ENCODE data around the gene BAX.

BAX gene

GRCh38 chr19:48961673-48962028 is 7.0 kb downstream of the BAX start:
- in situ Hi-C loops (cut with HindIII; ENCODE audit: low sequenced_read_pairs) = no loop called here
- no peak for TF ChIP-seq CTCF (IDR thresholded peaks at IDR 0.05; ENCODE audit: low read depth, low read length, missing control alignments)
- DNase-seq (ENCODE audit: low read depth) = no peak
- no peak overlapping the region for H3K4me3 ChIP-seq (ENCODE audit: low read depth, low read length)

DNA sequence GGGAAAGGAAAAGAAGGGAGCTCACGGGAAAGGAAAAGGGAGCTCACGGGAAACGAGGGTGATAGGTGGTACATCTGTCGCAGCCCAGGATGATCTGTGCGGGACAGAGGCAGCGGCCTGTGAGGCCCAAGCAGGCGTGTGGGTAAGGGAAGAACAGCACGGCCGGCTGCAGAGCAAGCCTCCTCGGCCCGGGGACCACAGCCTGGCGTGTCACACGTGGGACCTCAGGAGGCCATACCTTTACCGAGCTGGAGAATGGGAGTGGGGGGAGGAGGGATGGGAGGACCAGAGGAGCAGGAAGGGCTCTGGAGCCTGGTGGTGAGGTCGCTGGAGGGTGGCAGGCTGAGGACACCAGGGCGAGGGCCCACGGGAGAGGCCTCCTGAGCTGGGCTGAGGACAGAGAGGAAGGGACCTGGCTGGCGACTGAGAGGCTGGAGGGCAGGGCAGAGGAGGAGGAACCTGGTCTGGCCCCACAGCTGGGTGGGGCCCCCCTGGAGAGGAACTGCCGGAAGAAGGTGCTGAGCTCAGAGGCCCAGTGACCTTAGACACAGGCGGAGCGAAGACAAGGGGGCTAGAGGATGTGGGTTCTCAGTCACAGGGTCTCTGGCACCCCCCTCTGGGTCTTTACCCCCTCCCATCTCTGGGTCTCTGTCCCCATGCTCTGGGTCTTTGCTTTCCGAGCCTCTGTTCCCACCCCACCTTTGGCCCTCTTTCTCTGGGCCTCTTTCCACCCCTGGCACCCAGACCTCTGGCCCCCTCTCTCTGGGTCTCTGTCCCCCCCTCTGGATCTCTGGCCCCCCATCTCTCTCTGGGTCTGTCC is 7.6 kb downstream of the BAX start:
- H3K4me3 ChIP-seq (ENCODE audit: low read depth, low read length) = no peak overlapping the region
- no peak for DNase-seq (ENCODE audit: low read depth)
- no peak for TF ChIP-seq CTCF (IDR thresholded peaks at IDR 0.05; ENCODE audit: low read depth, low read length, missing control alignments)
- in situ Hi-C loops (cut with HindIII; ENCODE audit: low sequenced_read_pairs) = no loop called here

GRCh38 chr19:48962849-48963165 is 8.1 kb downstream of the BAX start:
- in situ Hi-C loops (cut with HindIII; ENCODE audit: low sequenced_read_pairs) = no loop called here
- no peak for TF ChIP-seq CTCF (IDR thresholded peaks at IDR 0.05; ENCODE audit: low read depth, low read length, missing control alignments)
- H3K4me3 ChIP-seq (ENCODE audit: low read depth, low read length) = no peak overlapping the region
- no peak for DNase-seq (ENCODE audit: low read depth)

DNA sequence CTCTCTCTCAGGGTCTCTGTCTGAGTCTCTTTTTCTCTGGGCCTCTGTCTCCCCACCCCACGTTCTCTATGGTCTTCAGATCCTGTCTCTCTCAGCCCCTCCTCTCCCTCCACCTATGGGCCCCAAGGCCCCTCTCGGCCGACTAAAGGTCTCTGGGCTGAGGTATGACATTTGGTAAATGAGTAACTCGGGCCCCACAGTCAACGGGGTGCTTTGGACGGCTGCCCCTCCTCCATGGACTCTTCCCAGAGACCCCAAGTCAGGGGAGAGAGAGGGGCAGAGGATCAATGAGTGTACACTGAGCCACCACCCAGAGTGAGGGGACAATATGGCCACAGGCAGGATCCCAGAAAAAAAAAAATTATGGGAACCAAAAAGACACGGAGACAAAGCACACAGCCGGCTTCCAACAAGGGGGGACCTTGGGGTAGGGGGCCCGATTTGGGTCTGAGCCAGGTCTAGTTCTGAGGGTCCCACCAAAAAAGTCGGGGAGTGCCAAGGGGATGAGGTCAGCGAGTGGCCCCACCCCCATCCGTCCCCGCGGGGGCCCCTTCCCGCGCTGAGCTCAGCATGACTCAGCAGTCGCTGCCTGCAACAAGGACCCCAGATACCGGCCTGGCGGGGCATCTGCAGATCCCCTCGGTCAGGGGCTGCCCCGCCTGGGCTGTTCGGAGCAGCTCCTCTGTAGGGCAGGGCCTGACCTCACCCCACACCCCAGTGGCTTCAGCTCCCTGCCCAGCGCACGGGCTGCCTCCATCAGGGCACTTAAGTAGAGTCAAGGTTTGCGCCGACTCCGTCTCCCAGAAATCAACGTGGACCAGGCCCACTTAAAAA is 8.9 kb downstream of the BAX start:
- H3K4me3 ChIP-seq (ENCODE audit: low read depth, low read length) = no peak overlapping the region
- in situ Hi-C loops (cut with HindIII; ENCODE audit: low sequenced_read_pairs) = no loop called here
- no peak for TF ChIP-seq CTCF (IDR thresholded peaks at IDR 0.05; ENCODE audit: low read depth, low read length, missing control alignments)
- no peak for DNase-seq (ENCODE audit: low read depth)

DNA sequence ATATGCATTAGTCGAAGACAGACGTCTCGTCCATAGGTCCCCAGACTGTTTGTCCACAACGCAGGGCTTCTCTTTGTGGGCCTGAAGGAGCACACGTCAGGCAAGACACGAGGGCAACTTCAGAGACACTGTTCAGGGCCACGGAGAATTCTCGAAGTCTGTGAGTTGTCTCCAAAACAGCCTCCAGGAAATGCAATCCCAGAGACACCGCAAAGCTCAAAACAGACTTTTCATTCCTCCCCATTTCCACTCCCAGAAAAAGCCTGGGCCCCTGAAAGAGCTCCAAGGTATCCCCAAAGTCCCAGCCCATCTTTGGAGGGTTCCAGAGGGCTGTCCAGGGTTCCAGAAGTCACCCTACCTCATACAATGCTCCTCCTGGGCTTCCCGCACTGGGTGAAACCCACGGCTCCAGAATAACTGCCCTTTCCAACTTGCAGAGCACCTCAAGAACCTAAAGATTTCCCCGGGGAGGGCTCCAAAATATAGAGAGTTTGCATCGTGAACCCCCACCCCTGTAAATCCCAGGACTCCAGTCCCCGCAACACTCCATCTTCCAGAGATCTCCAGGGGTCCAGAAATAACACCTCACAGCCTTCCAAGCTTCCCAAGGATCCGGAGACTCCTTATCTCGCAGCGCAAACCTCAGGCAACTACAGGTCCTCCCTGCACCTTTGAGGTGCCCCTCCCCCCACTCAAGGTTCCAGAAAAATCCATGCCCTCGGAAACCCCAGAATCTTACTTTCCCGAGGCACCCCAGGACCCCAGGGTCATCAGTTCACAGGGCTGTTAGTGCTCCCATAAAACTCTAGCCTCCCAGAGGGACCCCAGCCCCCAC is 9.7 kb downstream of the BAX start:
- TF ChIP-seq CTCF (IDR thresholded peaks at IDR 0.05; ENCODE audit: low read depth, low read length, missing control alignments) = no peak
- in situ Hi-C loops (cut with HindIII; ENCODE audit: low sequenced_read_pairs) = no loop called here
- no peak for DNase-seq (ENCODE audit: low read depth)
- no peak overlapping the region for H3K4me3 ChIP-seq (ENCODE audit: low read depth, low read length)

DNA sequence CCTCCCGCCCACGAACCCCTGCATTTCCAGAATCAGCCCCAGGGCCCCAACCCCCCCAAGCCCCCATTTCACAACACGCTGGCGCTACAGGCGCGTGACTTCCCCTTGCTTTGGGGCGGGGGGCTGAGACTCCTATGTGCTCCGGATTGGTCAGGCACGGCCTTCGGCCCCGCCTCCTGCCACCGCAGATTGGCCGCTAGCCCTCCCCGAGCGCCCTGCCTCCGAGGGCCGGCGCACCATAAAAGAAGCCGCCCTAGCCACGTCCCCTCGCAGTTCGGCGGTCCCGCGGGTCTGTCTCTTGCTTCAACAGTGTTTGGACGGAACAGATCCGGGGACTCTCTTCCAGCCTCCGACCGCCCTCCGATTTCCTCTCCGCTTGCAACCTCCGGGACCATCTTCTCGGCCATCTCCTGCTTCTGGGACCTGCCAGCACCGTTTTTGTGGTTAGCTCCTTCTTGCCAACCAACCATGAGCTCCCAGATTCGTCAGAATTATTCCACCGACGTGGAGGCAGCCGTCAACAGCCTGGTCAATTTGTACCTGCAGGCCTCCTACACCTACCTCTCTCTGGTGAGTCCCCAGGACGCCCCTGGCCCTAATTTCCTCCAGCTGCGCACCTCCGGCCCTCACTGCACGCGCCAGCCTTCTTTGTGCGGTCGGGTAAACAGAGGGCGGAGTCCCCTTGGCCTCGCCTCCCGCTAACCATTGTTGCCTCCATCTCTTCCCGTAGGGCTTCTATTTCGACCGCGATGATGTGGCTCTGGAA is 10.5 kb downstream of the BAX start, which contains the start of gene FTL:
TSS of gene FTL (plus strand) at position 270 of the 766 bp plus-strand sequence. CDS start at position 469, 199 bp downstream.
- in situ Hi-C loops (cut with HindIII; ENCODE audit: low sequenced_read_pairs) = no loop called here
- TF ChIP-seq CTCF (IDR thresholded peaks at IDR 0.05; ENCODE audit: low read depth, low read length, missing control alignments) = no peak
- peak within 1 kb of the TSS; percentile 68 for H3K4me3 ChIP-seq (ENCODE audit: low read depth, low read length)
- DNase-seq (ENCODE audit: low read depth) = peak; percentile 80
